ENCODE data around the gene PPM1J. TPM values are rescaled to one million over a fixed set of nuclear protein-coding genes. Genes with fewer than 3 reads are reported as not detected.

PPM1J gene, protein sequence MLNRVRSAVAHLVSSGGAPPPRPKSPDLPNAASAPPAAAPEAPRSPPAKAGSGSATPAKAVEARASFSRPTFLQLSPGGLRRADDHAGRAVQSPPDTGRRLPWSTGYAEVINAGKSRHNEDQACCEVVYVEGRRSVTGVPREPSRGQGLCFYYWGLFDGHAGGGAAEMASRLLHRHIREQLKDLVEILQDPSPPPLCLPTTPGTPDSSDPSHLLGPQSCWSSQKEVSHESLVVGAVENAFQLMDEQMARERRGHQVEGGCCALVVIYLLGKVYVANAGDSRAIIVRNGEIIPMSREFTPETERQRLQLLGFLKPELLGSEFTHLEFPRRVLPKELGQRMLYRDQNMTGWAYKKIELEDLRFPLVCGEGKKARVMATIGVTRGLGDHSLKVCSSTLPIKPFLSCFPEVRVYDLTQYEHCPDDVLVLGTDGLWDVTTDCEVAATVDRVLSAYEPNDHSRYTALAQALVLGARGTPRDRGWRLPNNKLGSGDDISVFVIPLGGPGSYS
- 0.59 to 0.87 TPM (median 0.85 TPM) in 3 replicates for total RNA-seq
- long read RNA-seq, partial matches to known transcripts, result 0 of 2 reads
- long read RNA-seq, other reads (novel, unspliced or antisense), result 0 of 2 reads

DNA sequence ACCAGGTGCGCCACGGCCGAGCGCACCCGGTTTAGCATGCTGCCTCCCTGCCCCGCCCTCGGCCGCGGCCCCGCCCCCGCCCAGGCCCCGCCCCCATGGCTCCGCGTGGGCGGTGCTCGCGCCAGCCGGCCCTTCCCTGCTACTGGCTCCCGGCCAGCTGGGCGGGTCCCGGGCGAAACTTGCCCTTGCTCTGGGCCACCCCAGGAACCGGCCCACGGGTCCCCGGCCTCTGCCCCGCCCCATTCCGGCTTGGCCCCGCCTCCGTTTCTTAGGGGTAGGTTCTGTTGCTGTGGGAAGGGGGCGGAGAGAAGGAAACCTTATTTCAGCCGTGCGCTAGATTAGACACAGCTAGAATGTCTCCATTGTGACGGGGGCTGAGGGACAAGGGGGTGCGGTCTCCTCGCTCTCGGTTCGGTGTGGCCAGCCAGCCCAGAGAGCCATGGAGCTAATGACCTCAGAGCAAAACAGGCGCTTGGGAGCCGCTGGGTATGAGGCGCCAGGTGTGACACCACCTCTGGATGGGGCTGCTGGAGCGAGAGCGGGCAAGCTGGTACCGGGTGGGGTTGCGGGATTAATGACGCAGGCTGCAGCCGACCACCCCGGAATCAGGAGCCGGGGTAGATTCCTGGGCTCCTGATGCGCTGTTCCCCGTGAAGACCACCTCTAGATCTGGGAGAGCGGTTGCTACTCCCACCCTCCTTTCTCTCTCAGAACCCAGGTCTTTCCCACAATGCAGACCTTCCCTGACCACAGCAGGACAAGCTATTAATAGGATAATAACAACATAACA, at the start of gene PPM1J:
Gene PPM1J, minus strand, starts transcription at position 69 of the 790 bp plus-strand sequence. Its CDS starts 31 bp downstream, at position 38.
- TF ChIP-seq, protein P1, sequence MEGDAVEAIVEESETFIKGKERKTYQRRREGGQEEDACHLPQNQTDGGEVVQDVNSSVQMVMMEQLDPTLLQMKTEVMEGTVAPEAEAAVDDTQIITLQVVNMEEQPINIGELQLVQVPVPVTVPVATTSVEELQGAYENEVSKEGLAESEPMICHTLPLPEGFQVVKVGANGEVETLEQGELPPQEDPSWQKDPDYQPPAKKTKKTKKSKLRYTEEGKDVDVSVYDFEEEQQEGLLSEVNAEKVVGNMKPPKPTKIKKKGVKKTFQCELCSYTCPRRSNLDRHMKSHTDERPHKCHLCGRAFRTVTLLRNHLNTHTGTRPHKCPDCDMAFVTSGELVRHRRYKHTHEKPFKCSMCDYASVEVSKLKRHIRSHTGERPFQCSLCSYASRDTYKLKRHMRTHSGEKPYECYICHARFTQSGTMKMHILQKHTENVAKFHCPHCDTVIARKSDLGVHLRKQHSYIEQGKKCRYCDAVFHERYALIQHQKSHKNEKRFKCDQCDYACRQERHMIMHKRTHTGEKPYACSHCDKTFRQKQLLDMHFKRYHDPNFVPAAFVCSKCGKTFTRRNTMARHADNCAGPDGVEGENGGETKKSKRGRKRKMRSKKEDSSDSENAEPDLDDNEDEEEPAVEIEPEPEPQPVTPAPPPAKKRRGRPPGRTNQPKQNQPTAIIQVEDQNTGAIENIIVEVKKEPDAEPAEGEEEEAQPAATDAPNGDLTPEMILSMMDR (IDR thresholded peaks at IDR 0.05), result no peak
- H3K27ac Mint-ChIP-seq (ENCODE audit: unreplicated experiment), result peak within 1 kb of the TSS; percentile 85
- peak within 1 kb of the TSS; percentile 81 for H3K4me3 Mint-ChIP-seq (ENCODE audit: unreplicated experiment)
- H3K4me1 Mint-ChIP-seq (ENCODE audit: low read depth), result peaks cover 20% of the 10 kb centered on the region
- no peaks in the 10 kb centered on the region for H3K9me3 Mint-ChIP-seq (ENCODE audit: low read depth)
- no peaks in the 10 kb centered on the region for H3K36me3 Mint-ChIP-seq (ENCODE audit: low read depth)
- peaks cover 3% of the 10 kb centered on the region for H3K27me3 Mint-ChIP-seq (ENCODE audit: low read depth)
- peak; percentile 96 for DNase-seq (ENCODE audit: low spot score)

DNA sequence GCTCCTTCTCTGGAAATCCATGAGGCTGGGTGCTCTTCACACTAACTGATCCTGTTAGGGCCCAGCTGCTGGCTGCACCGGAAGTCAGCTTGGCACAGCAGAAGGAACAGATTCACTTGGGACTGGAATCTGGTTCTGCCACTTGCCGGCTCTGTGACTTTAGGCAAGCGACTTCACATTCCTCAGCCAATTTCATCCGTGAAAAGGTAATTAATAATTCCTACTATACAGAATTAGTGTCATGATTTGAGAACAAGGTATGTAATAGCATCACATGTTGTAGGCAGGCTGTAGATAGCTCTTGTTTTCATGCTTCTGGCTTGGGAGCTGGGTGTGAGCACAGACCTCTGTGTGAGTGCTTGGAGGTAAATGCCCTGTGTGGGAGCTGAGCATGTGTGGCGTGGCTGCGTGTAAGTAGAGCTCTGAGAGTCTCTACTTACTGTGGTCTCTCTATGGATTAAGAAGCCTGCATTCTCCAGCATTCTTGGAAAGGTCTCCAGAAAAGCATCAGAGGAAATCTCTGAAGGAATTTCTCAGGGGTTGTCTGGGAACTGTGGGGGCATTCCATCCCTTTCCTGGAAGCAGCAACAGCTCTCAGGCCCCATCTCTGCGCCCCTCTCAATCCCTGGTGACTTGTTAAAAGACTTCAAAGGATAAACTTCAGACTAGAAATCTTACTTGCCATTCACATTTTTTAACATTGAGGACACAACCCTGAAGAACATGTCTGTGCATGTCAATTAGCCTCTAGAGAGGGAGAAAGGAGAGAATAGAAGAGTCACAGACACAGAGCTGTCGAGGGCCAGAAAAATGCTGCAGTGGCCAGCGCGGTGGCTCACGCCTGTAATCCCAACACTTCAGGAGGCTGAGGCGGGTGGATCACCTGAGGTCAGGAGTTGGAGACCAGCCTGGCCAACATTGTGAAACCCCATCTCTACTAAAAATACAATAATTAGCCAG, 47.7 kb upstream of the PPM1J start:
- Mint-ChIP-seq H3K27me3 (ENCODE audit: low read depth) (peaks cover 6% of the 10 kb centered on the region), H3K9me3 (ENCODE audit: low read depth) (no peaks in the 10 kb centered on the region), H3K27ac (ENCODE audit: unreplicated experiment) (peak overlapping the region; percentile 47), H3K36me3 (ENCODE audit: low read depth) (no peaks in the 10 kb centered on the region), H3K4me3 (ENCODE audit: unreplicated experiment) (no peak overlapping the region), H3K4me1 (ENCODE audit: low read depth) (peaks cover 18% of the 10 kb centered on the region)
- TF ChIP-seq, protein P1 (IDR thresholded peaks at IDR 0.05), result no peak
- no peak for DNase-seq (ENCODE audit: low spot score)

DNA sequence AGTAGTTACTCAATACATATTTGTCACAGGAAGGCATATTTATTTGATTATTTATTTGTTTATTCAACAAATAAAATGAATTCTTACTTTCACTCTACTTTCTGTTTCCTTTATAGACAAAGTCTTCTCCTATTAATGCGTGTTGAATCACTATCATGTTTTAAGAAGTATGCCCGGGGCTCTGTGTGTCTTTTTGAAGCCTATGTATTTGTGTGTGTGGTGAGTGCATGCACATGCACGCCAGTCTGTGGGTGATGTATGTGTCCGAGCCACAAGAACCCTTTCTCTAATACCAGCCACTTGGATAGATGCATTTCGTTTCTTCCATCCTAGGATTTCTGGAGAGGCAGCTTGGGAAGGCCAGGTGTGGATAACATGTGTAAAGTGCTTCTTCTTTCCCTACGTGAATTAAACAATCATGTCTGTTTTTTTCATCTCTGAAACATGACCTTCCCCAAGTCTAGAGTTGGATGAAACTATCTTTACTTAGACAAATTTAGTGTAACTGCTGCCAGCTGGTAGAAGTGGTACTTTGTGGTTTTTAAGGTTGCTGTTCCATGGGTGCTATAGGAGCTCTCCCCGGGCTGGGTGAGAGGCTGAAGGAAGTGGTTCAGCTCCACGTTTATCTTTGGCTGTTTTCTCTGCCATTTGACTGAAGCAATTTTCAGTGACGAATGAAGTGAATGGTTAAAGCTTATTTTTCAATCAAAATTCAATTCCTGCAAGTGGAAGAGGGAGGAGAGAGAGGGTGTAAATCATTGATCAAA, 46.8 kb upstream of the PPM1J start:
- Mint-ChIP-seq H3K27me3 (ENCODE audit: low read depth) (peaks cover 7% of the 10 kb centered on the region), H3K9me3 (ENCODE audit: low read depth) (no peaks in the 10 kb centered on the region), H3K27ac (ENCODE audit: unreplicated experiment) (no peak overlapping the region), H3K4me3 (ENCODE audit: unreplicated experiment) (no peak overlapping the region), H3K36me3 (ENCODE audit: low read depth) (no peaks in the 10 kb centered on the region), H3K4me1 (ENCODE audit: low read depth) (peaks cover 18% of the 10 kb centered on the region)
- TF ChIP-seq, protein P1 (IDR thresholded peaks at IDR 0.05), result no peak
- DNase-seq (ENCODE audit: low spot score), result no peak

DNA sequence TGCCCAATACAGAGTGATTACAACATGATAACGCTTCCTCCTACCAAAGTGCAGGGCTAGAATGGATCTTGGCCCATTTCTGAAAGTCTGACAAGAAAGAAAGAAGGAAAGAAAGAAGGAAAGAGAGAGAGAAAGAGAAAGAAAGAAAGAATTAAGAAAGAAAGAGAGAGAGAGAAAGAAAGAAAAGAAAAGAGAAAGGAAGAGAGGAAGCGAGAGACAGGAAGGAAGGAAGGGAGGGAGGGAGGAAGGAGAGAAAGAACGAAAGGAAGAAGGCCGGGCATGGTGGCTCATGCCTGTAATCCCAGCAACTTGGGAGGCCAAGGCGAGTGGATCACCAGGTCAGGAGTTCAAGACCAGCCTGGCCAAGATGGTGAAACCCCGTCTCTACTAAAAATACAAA, 44.1 kb upstream of the PPM1J start:
- no peak for DNase-seq (ENCODE audit: low spot score)
- peaks cover 1% of the 10 kb centered on the region for H3K27me3 Mint-ChIP-seq (ENCODE audit: low read depth)
- H3K4me3 Mint-ChIP-seq (ENCODE audit: unreplicated experiment), result no peak overlapping the region
- H3K36me3 Mint-ChIP-seq (ENCODE audit: low read depth), result no peaks in the 10 kb centered on the region
- TF ChIP-seq, protein P1 (IDR thresholded peaks at IDR 0.05), result no peak
- H3K4me1 Mint-ChIP-seq (ENCODE audit: low read depth), result peaks cover 25% of the 10 kb centered on the region
- H3K27ac Mint-ChIP-seq (ENCODE audit: unreplicated experiment), result no peak overlapping the region
- peaks cover 7% of the 10 kb centered on the region for H3K9me3 Mint-ChIP-seq (ENCODE audit: low read depth)
